Measurements from ENCODE around the gene DSG4.
A peak's percentile ranks its signal among the peaks of the same experiment; 100 is the strongest.

DSG4 gene

DNA sequence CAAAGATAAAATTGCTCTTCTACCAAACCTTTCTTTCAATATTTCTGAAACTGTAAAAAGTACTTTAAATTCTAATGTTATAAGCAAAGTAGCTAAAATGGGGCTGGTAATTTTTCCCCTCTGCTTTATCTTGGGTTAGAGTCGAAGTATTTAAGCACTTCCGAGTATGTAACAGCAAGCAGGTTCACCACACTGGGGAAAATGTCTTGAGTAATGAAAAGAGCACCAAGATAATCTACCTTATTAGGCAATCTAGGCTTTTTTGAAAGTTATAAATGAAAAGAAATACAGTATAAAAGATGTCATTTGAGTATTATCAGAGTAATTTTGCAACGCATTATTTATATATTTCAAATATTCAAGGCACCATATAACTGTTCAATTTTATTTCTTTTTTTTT, 70.3 kb downstream of the DSG4 start:
- no peak for DNase-seq (ENCODE audit: low read depth, low spot score)

GRCh38 chr18:31447530-31448191, 71.1 kb downstream of the DSG4 start, which contains the start of gene DSG3:
DSG3 (plus strand) TSS chr18:31447741; CDS start chr18:31447878, 137 bp downstream.
- DNase-seq (ENCODE audit: low read depth, low spot score): no peak

DNA sequence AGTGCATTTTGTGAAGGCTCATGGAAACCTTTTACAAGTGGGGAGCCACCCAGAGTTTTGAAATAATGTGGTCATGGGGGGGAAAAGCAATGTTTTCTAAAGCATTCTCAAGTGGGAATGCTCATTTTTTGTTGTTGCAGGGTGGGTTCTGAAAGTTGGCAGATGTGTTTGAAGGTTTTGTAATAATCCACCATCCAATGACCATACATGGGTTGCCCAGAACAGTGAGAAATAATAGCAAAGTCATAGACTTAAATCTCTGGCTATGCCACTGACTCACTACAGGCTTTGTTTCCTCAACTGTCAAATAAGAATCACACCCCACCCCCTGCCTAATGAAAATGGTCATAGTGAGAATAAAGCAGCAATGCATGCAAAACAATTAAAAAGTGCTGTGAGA, 73.8 kb downstream of the DSG4 start:
- DNase-seq (ENCODE audit: low read depth, low spot score): no peak

DNA sequence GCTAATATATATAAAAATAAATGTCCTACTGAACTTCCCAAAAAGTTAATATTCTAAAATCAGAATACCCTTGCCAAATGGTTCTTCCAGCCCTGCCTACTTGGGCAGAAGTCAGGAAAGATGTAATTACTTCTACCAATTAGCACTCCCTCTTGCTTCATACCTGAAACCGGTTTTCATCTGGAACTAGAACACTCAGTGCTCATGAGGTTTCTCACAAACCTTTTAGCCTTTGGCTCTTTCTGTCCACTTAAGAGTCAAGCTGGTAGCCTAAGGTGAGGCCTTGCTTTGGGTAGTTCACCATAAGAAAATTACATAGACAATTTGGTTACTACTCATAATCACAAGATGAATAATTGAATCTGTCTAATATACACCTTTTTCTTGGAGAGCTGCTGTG, 75.0 kb downstream of the DSG4 start:
- no peak for DNase-seq (ENCODE audit: low read depth, low spot score)

- DNase-seq (ENCODE audit: low read depth, low spot score): peak; percentile 9
Observed at GRCh38 chr18:31454066-31454708, 77.6 kb downstream of the DSG4 start.
